HG02885 (cell line): ENCODE measurements around the gene EXOC2.

Source experiments
- ATAC-seq: cut with Tn5 transposase; IDR thresholded peaks from one replicate; pipeline ENCODE4 v1.9.1; 2021; ENCODE audit warnings: mild to moderate bottlenecking; ENCODE audit not compliant: unreplicated experiment, poor library complexity

The EXOC2 gene

GRCh38 chr6:436308-437036 is 256.5 kb downstream of the EXOC2 start:
- no peak for ATAC-seq

GRCh38 chr6:435441-436307 is 257.3 kb downstream of the EXOC2 start:
- ATAC-seq = no peak
